Measurements from ENCODE around the gene ATRX.

DNA sequence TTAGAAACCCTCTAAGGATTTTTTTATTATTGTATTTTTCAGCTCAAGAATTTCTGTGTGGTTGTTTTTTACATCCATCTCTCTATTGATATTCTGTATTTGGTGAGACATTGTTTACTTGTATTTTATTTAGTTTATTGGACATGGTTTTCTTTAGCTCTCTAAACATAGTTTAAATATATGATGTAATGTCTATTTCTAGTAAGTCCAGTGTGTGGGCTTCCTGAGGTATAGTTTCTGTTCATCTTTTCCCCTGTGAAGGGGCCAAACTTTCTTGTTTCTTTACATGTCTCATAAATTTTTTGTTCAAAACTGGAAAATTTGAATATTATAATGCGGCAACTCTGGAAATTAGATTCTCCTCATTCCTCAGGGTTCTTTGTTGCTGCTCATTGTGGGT, 28.2 kb upstream of the ATRX start:
- TF ChIP-seq, protein P1, sequence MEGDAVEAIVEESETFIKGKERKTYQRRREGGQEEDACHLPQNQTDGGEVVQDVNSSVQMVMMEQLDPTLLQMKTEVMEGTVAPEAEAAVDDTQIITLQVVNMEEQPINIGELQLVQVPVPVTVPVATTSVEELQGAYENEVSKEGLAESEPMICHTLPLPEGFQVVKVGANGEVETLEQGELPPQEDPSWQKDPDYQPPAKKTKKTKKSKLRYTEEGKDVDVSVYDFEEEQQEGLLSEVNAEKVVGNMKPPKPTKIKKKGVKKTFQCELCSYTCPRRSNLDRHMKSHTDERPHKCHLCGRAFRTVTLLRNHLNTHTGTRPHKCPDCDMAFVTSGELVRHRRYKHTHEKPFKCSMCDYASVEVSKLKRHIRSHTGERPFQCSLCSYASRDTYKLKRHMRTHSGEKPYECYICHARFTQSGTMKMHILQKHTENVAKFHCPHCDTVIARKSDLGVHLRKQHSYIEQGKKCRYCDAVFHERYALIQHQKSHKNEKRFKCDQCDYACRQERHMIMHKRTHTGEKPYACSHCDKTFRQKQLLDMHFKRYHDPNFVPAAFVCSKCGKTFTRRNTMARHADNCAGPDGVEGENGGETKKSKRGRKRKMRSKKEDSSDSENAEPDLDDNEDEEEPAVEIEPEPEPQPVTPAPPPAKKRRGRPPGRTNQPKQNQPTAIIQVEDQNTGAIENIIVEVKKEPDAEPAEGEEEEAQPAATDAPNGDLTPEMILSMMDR (IDR thresholded peaks at IDR 0.05): no peak
- no peak for TF ChIP-seq POLR2A (IDR thresholded peaks at IDR 0.05)

All from adrenal gland (tissue), 5 donors.